ENCODE measurements around the gene OSBPL5.

The OSBPL5 gene

GRCh38 chr11:3162410-3163240 lies 2.5 kb downstream of the OSBPL5 start:
- DNase-seq (ENCODE audit: extremely low spot score): no peak
- TF ChIP-seq PKNOX1 (IDR thresholded peaks at IDR 0.05) (no peak), SUZ12 (IDR thresholded peaks at IDR 0.05) (no peak), FOXM1 (IDR thresholded peaks at IDR 0.05; ENCODE audit: borderline replicate concordance) (no peak), SP1 (IDR thresholded peaks at IDR 0.05) (no peak), TARDBP (IDR thresholded peaks at IDR 0.05) (no peak), ARNT (IDR thresholded peaks at IDR 0.05) (no peak), CTBP1 (IDR thresholded peaks at IDR 0.05; ENCODE audit: borderline replicate concordance) (no peak), LEF1 (IDR thresholded peaks at IDR 0.05; ENCODE audit: borderline replicate concordance) (no peak), BHLHE40 (IDR thresholded peaks at IDR 0.05; ENCODE audit: borderline replicate concordance) (no peak), ELF4 (IDR thresholded peaks at IDR 0.05) (no peak), L3MBTL2 (conservative IDR thresholded peaks at IDR 0.05) (no peak), ZNF384 (IDR thresholded peaks at IDR 0.05) (no peak), HDGF (IDR thresholded peaks at IDR 0.05; ENCODE audit: borderline replicate concordance) (no peak), FOXK2 (IDR thresholded peaks at IDR 0.05) (no peak)
- CTCF ChIA-PET: no interaction called here
- POLR2A ChIA-PET: no interaction called here

GRCh38 chr11:3161720-3162409 lies 3.2 kb downstream of the OSBPL5 start:
- no peak for TF ChIP-seq TARDBP (IDR thresholded peaks at IDR 0.05)
- TF ChIP-seq SP1 (IDR thresholded peaks at IDR 0.05): no peak
- no peak for TF ChIP-seq ELF4 (IDR thresholded peaks at IDR 0.05)
- no peak for TF ChIP-seq LEF1 (IDR thresholded peaks at IDR 0.05; ENCODE audit: borderline replicate concordance)
- TF ChIP-seq ARNT (IDR thresholded peaks at IDR 0.05): no peak
- ChIA-PET POLR2A (no interaction called here), CTCF (interaction anchor here (1.4 kb wide), 1 partner anchor 33 kb away, joined by 4 read pairs; no protein-coding TSS in a partner anchor)
- DNase-seq (ENCODE audit: extremely low spot score): no peak

- no peak for DNase-seq (ENCODE audit: extremely low spot score)
- CTCF ChIA-PET: interaction anchor here (1.4 kb wide), 1 partner anchor 34 kb away, joined by 4 read pairs; no protein-coding TSS in a partner anchor
Observed at GRCh38 chr11:3161309-3161708, 3.8 kb downstream of the OSBPL5 start.

GRCh38 chr11:3160252-3161031 lies 4.7 kb downstream of the OSBPL5 start:
- DNase-seq (ENCODE audit: extremely low spot score): peak; percentile 83
- POLR2A ChIA-PET: interaction anchor here (1.2 kb wide), 1 partner anchor 9 kb away, joined by 3 read pairs; no protein-coding TSS in a partner anchor
- CTCF ChIA-PET: interaction anchor here (0.6 to 1.4 kb wide), 2 partner anchors 35 to 786 kb away, joined by 4 read pairs; no protein-coding TSS in a partner anchor
- TF ChIP-seq SUZ12 (IDR thresholded peaks at IDR 0.05): no peak
- peak; percentile 83 for TF ChIP-seq FOXM1 (IDR thresholded peaks at IDR 0.05; ENCODE audit: borderline replicate concordance)

More at GRCh38 chr11:3161309-3161708, 3.8 kb downstream of the OSBPL5 start:
- TF ChIP-seq FOXA1 (IDR thresholded peaks at IDR 0.05): no peak
- TF ChIP-seq LEF1 (IDR thresholded peaks at IDR 0.05; ENCODE audit: borderline replicate concordance): no peak
- POLR2A ChIA-PET: no interaction called here

- TF ChIP-seq LEF1 (IDR thresholded peaks at IDR 0.05; ENCODE audit: borderline replicate concordance) (no peak), FOXM1 (IDR thresholded peaks at IDR 0.05; ENCODE audit: borderline replicate concordance) (no peak), SUZ12 (IDR thresholded peaks at IDR 0.05) (no peak), TARDBP (IDR thresholded peaks at IDR 0.05) (no peak), FOXK2 (IDR thresholded peaks at IDR 0.05) (no peak), PKNOX1 (IDR thresholded peaks at IDR 0.05) (no peak)
- CTCF ChIA-PET: interaction anchor here (0.6 kb wide), 1 partner anchor 785 kb away, joined by 4 read pairs; no protein-coding TSS in a partner anchor
- no peak for DNase-seq (ENCODE audit: extremely low spot score)
- POLR2A ChIA-PET: interaction anchor here (1.2 kb wide), 1 partner anchor 10 kb away, joined by 3 read pairs; no protein-coding TSS in a partner anchor
Observed at GRCh38 chr11:3159296-3160190, 5.6 kb downstream of the OSBPL5 start.

- no peak for TF ChIP-seq LEF1 (IDR thresholded peaks at IDR 0.05; ENCODE audit: borderline replicate concordance)
- TF ChIP-seq ELF4 (IDR thresholded peaks at IDR 0.05): no peak
- ChIA-PET POLR2A (no interaction called here), CTCF (no interaction called here)
- DNase-seq (ENCODE audit: extremely low spot score): no peak
Observed at GRCh38 chr11:3158821-3159220, 6.3 kb downstream of the OSBPL5 start.
